SK-N-SH (cell line): ENCODE measurements around the gene NOTCH2.

Experiments used
- CHD2 ChIP-seq: fragments of 150-350 bp; IDR thresholded peaks from 2 replicates; pipeline ENCODE4 v1.6.1; 2018; ENCODE audit warnings: low read length; ENCODE audit not compliant: partially characterized antibody
- CTCF ChIP-seq: fragments of 200-600 bp; sonication (generic); IDR thresholded peaks from 2 replicates; pipeline ENCODE4 v1.6.1; 2017; ENCODE audit warnings: antibody characterized with exemption, mild to moderate bottlenecking, moderate library complexity
- ELF1 ChIP-seq: IDR thresholded peaks from 2 replicates; pipeline ENCODE4 v1.4.0; 2012
- EZH2phosphoT487 ChIP-seq: fragments of 200-600 bp; sonication (generic); IDR thresholded peaks from 2 replicates; pipeline ENCODE4 v1.6.1; 2017; ENCODE audit warnings: low read depth, mixed run types, mild to moderate bottlenecking, antibody characterized with exemption, moderate library complexity, borderline replicate concordance
- FOXM1 ChIP-seq: IDR thresholded peaks from 2 replicates; pipeline ENCODE4 v1.4.0; 2012; ENCODE audit warnings: low read depth, mild to moderate bottlenecking
- JUND ChIP-seq: IDR thresholded peaks from 2 replicates; pipeline ENCODE4 v1.4.0; 2012
- RAD21 ChIP-seq: IDR thresholded peaks from 2 replicates; pipeline ENCODE4 v1.6.1; 2012; ENCODE audit warnings: mild to moderate bottlenecking, low read length
- RCOR1 ChIP-seq: fragments of 150-350 bp; IDR thresholded peaks from 2 replicates; pipeline ENCODE4 v1.6.1; 2017; ENCODE audit warnings: antibody characterized with exemption, low read length
- USF2 ChIP-seq: fragments of 150-350 bp; IDR thresholded peaks from 2 replicates; pipeline ENCODE4 v1.6.1; 2017; ENCODE audit warnings: antibody characterized with exemption, low read length, low read depth, borderline replicate concordance
- YY1 ChIP-seq: IDR thresholded peaks from 2 replicates; pipeline ENCODE4 v1.4.0; 2012; ENCODE audit warnings: low read depth, mild to moderate bottlenecking

GRCh38 chr1:119971710-119972570 lies 97.5 kb downstream of the NOTCH2 start:
- TF ChIP-seq CTCF (no peak), USF2 (no peak), YY1 (no peak), JUND (no peak), EZH2phosphoT487 (no peak), CHD2 (no peak), ELF1 (no peak), FOXM1 (no peak), RAD21 (no peak), RCOR1 (no peak)
